ENCODE measurements around the gene RPS6KA5.
"Not testable (repeated sequence)": the region's sequence is repeated elsewhere in the genome, so short reads cannot be mapped to it uniquely, and the experiment has no call there.

The RPS6KA5 gene

DNA sequence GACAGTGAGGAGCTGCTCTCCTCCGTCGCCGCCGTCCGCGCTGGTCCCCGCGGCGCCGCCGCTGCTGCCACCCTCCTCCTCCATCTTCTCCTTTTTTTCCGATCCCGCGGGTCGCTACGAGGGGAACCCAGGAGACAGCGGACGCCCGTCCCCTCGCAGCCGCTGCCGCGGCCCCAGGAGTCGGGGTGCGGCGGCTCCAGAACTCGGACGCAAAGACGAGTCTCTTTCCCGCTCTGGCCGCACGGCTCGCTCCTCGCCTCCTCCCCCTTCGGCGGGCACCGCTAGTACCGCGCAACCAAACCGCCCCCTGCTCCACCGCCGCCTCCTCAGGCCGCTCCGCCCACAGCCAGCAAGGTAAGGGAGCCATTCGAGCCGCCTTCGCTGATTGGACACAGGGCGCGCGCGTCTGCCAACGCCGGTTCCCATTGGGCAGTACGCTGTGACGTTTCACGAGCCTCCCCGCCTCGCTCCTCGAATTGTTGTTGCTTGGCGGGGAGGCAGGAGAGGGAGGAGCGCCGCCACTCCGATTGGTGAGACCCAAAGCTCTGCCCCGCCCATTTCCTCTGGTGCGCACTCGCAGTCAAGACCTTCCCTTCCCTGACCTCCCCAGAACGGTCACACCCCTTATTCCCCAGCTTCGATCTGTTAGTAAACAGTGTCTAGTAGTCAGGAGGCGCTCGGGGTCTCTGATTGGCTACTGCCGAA lies at the start of gene RPS6KA5:
Gene RPS6KA5, minus strand, starts transcription at position 291 of the 705 bp plus-strand sequence. Its CDS starts 207 bp downstream, at position 84.
- Histone ChIP-seq H3K36me3 (ENCODE audit: insufficient read depth, low read length) (no peaks in the 10 kb centered on the region), H3K27me3 (ENCODE audit: control insufficient read depth in 1 of 2, insufficient read depth in 2 of 2, low read length in 2 of 2) (no peaks in the 10 kb centered on the region), H3K4me1 (ENCODE audit: insufficient read depth, low read length) (peaks cover 46% of the 10 kb centered on the region), H3K9me3 (ENCODE audit: low read length) (no peaks in the 10 kb centered on the region), H3K9ac (ENCODE audit: low read length) (peak within 1 kb of the TSS; percentile 82), H3K4me3 (ENCODE audit: low read depth in 1 of 2, low read length in 2 of 2) (peak within 1 kb of the TSS; percentile 59 to 93), H3K27ac (ENCODE audit: low read depth, low read length) (peak within 1 kb of the TSS; percentile 86)

DNA sequence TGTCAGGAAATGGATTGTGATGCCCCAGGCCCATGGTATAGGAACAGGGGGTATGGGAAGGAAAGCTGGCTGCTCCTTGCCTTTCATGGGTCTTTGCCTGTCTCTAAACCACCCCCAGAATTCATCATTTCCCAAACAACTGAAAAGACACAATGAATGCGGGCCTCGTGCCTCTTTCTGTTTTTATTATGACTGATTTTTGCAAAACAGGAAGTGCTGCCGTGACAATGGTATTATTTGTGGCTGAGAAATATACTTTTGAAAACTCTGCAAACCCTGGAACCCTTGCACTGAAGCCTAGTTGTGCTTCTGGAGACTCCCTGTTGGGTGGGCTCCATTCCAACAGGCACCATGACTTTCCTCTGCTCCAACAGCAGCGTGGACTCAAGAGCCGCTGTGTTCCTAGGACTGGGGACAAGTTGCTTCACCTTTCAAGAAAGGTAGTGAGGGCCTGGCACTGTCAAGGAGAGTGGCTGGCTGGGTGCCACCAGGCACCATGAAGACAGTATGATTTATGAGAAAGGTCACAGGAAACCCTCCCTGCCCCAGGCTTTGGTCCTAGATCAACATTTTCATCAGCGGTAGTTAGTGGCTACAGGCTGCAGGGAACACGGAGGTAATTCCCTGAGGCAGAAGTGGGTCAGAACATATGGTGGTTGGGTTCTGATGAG lies 48.6 kb upstream of the RPS6KA5 start:
- Histone ChIP-seq H3K27ac (ENCODE audit: low read depth, low read length) (peak overlapping the region; percentile 89), H3K9me3 (ENCODE audit: low read length) (no peaks in the 10 kb centered on the region), H3K9ac (ENCODE audit: low read length) (no peak overlapping the region), H3K36me3 (ENCODE audit: insufficient read depth, low read length) (no peaks in the 10 kb centered on the region), H3K4me1 (ENCODE audit: insufficient read depth, low read length) (peaks cover 53% of the 10 kb centered on the region), H3K27me3 (ENCODE audit: control insufficient read depth in 1 of 2, insufficient read depth in 2 of 2, low read length in 2 of 2) (no peaks in the 10 kb centered on the region), H3K4me3 (ENCODE audit: low read depth in 1 of 2, low read length in 2 of 2) (no peak overlapping the region)

DNA sequence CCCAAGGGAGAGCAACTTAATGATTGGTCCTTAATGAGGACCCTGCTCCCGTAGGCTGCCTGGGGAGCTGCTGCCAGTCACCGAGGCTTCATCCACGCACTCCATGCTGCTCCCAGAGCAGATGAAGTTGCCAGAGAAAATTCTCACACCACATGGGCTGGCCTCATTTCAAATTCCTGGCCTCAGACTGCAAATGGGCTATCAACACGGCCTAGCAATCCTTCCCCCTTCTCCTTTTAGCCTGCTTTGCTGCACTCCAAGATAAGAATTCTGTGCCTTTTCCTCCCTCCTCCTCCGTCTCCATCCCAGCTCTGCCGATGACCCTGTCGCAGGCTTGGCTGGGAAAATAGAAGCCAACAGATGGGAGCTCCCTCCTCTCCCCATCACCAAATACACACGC lies 42.7 kb upstream of the RPS6KA5 start:
- Histone ChIP-seq H3K9me3 (ENCODE audit: low read length) (no peaks in the 10 kb centered on the region), H3K4me1 (ENCODE audit: insufficient read depth, low read length) (peaks cover 20% of the 10 kb centered on the region), H3K9ac (ENCODE audit: low read length) (no peak overlapping the region), H3K27ac (ENCODE audit: low read depth, low read length) (no peak overlapping the region), H3K4me3 (ENCODE audit: low read depth in 1 of 2, low read length in 2 of 2) (no peak overlapping the region), H3K36me3 (ENCODE audit: insufficient read depth, low read length) (no peaks in the 10 kb centered on the region), H3K27me3 (ENCODE audit: control insufficient read depth in 1 of 2, insufficient read depth in 2 of 2, low read length in 2 of 2) (no peaks in the 10 kb centered on the region)

DNA sequence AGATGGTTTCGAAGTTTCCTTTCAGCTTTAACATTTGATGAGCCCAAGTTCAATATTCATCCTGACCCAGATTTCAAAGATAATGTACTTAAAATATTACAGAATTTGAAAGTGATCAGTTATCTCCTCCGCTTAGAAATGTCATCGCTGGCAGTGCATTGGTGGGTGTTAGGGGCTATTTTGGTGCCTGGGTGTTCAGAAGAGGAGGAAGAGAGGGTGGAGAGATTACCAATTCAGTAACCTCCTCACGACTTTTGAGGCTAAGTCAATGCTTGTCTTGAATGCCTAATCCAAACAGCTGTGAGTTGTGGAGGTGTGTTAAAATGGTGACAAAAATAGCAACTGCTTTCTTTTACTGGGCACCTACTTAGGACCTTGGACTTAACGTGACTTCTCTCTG lies 39.7 kb upstream of the RPS6KA5 start:
- no peaks in the 10 kb centered on the region for H3K9me3 ChIP-seq (ENCODE audit: low read length)
- no peak overlapping the region for H3K27ac ChIP-seq (ENCODE audit: low read depth, low read length)
- H3K27me3 ChIP-seq (ENCODE audit: control insufficient read depth in 1 of 2, insufficient read depth in 2 of 2, low read length in 2 of 2): no peaks in the 10 kb centered on the region
- H3K9ac ChIP-seq (ENCODE audit: low read length): no peak overlapping the region
- H3K36me3 ChIP-seq (ENCODE audit: insufficient read depth, low read length): no peaks in the 10 kb centered on the region
- no peak overlapping the region for H3K4me3 ChIP-seq (ENCODE audit: low read depth in 1 of 2, low read length in 2 of 2)
- H3K4me1 ChIP-seq (ENCODE audit: insufficient read depth, low read length): no peaks in the 10 kb centered on the region

DNA sequence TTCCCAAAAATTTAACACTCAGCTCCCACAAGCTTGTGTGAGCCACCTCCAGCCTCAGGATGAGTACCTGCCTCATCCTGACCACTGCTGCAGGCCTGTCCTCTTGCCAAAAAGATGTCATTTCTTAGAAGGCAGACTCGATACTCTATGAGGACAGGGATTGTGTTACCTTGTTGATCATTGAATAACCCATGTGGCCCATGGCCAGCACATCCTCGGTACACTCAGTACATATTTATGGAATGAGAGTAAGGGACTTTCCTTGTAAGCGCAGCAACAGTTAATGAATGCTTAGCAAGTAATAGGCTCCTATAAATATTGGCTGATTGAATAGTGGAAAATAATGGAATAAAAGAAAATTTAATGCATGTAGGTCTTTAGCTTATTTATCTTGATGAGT lies 38.1 kb upstream of the RPS6KA5 start:
- no peak overlapping the region for H3K27ac ChIP-seq (ENCODE audit: low read depth, low read length)
- H3K4me3 ChIP-seq (ENCODE audit: low read depth in 1 of 2, low read length in 2 of 2): no peak overlapping the region

DNA sequence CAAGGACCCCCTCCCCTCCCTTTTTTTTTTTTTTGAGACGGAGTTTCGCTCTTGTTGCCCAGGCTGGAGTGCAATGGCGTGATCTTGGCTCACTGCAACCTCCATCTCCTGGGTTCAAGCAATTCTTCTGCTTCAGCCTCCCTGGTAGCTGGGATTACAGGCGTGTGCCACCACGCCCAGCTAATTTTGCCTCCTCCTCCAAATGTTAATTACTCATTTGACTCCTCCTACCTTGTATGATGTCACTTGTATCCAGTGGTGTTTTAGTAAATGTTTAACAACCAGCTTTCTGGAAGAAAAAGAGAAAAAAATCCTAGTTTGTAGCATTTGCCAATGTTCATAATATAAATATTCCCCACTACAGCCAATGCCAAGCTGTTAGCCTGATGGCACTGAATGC lies 37.2 kb upstream of the RPS6KA5 start:
- not testable (repeated sequence) for H3K4me3 ChIP-seq (ENCODE audit: low read depth in 1 of 2, low read length in 2 of 2); H3K27me3 ChIP-seq (ENCODE audit: control insufficient read depth in 1 of 2, insufficient read depth in 2 of 2, low read length in 2 of 2); H3K9ac ChIP-seq (ENCODE audit: low read length); H3K27ac ChIP-seq (ENCODE audit: low read depth, low read length); H3K9me3 ChIP-seq (ENCODE audit: low read length); H3K4me1 ChIP-seq (ENCODE audit: insufficient read depth, low read length); H3K36me3 ChIP-seq (ENCODE audit: insufficient read depth, low read length)

More for the DNA sequence above, 38.1 kb upstream of the RPS6KA5 start:
- no peaks in the 10 kb centered on the region for H3K27me3 ChIP-seq (ENCODE audit: control insufficient read depth in 1 of 2, insufficient read depth in 2 of 2, low read length in 2 of 2)
- no peaks in the 10 kb centered on the region for H3K4me1 ChIP-seq (ENCODE audit: insufficient read depth, low read length)
- H3K9ac ChIP-seq (ENCODE audit: low read length): no peak overlapping the region
- H3K9me3 ChIP-seq (ENCODE audit: low read length): no peaks in the 10 kb centered on the region
- no peaks in the 10 kb centered on the region for H3K36me3 ChIP-seq (ENCODE audit: insufficient read depth, low read length)

DNA sequence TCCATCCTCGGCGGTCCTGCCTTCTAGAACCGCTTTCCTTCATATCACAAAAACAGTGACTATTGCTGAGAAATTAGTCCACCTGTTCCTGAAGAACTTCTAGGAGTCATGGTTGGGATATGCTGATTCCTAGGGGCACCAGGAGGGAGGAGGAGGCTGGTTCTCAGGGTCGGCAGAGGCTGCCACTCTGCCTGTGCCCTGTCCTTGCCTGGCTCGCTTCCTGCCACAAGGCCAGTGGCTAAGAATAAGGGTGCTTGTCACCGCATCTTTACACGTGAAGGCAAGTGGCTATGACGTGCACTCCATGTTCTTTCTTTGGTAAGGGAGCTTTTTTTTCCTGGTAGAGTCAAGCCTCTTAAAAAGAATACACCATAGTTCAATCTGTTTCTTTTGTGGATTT lies 34.7 kb upstream of the RPS6KA5 start:
- Histone ChIP-seq H3K4me1 (ENCODE audit: insufficient read depth, low read length) (no peaks in the 10 kb centered on the region), H3K27me3 (ENCODE audit: control insufficient read depth in 1 of 2, insufficient read depth in 2 of 2, low read length in 2 of 2) (no peaks in the 10 kb centered on the region), H3K27ac (ENCODE audit: low read depth, low read length) (no peak overlapping the region), H3K9me3 (ENCODE audit: low read length) (no peaks in the 10 kb centered on the region), H3K36me3 (ENCODE audit: insufficient read depth, low read length) (no peaks in the 10 kb centered on the region), H3K4me3 (ENCODE audit: low read depth in 1 of 2, low read length in 2 of 2) (no peak overlapping the region), H3K9ac (ENCODE audit: low read length) (no peak overlapping the region)

DNA sequence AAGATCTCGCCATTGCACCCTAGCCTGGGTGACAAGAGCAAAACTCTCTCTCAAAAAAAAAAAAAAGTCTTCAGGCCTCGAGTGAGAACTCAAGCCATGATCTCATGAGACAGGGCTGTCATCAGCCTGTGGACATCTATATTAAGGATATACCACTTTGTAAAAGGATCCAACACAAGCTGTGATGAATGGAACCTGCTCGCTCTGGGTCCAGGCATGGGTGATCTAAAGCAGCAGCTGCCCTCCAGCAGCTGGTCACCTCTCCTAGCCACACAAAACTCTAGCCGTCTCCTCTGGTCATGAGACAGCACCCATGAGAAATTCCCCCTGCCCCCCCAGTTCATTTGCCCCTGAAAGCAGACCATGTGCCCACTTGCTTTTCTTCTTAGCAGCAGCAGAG lies 34.3 kb upstream of the RPS6KA5 start:
- no peaks in the 10 kb centered on the region for H3K27me3 ChIP-seq (ENCODE audit: control insufficient read depth in 1 of 2, insufficient read depth in 2 of 2, low read length in 2 of 2)
- no peak overlapping the region for H3K27ac ChIP-seq (ENCODE audit: low read depth, low read length)
- H3K9me3 ChIP-seq (ENCODE audit: low read length): no peaks in the 10 kb centered on the region
- H3K4me1 ChIP-seq (ENCODE audit: insufficient read depth, low read length): no peaks in the 10 kb centered on the region
- no peak overlapping the region for H3K4me3 ChIP-seq (ENCODE audit: low read depth in 1 of 2, low read length in 2 of 2)
- no peak overlapping the region for H3K9ac ChIP-seq (ENCODE audit: low read length)
- H3K36me3 ChIP-seq (ENCODE audit: insufficient read depth, low read length): no peaks in the 10 kb centered on the region

DNA sequence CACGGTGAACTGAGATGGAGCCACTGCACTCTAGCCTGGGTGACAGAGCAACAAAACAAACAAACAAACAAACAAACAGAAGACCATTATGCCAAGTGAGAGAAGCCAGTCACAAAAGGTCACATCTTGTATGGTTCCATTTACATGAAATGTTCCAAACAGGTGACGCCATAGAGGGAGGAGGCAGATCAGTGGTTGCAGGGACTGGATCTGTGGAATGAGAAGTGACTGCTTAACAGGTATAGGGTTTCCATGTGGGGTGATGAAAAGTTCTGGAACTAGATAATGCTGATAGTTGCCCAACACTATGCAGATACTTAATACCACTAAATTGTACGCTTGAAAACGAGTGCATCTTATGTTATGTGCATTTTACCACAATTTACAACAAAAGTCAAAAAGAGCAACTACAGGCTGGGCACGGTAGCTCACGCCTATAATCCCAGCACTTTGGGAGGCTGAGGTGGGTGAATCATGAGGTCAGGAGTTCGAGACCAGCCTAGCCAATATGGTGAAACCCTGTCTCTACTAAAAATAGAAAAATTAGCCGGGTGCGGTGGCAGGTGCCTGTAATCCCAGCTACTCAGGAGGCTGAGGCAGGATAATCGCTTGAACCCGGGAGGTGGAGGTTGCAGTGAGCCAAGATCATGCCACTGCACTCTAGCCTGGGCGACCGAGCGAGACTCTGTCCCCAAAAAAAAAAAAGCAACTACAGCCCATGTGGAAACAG lies 33.5 kb upstream of the RPS6KA5 start:
- not testable (repeated sequence) for H3K36me3 ChIP-seq (ENCODE audit: insufficient read depth, low read length); H3K9me3 ChIP-seq (ENCODE audit: low read length); H3K27ac ChIP-seq (ENCODE audit: low read depth, low read length)

DNA sequence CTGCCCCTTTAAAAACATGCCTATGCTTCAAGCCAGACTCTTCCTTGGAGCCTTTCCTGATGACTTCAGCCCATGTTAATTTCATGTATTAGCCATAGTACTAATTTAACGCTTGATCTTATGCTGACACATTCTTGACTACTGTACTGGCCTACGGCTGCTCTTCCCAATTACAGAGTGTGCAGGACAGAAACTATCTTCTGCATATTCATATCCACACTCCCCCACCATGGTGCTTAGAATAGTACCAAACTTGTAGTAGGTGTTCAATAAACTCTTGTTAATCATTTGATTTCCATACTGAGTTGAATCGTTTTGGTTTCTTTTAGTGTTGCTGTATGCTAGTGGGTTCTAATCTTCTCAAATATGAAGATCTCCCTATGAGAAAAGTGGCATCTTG lies 31.6 kb upstream of the RPS6KA5 start:
- Histone ChIP-seq H3K9ac (ENCODE audit: low read length) (no peak overlapping the region), H3K36me3 (ENCODE audit: insufficient read depth, low read length) (no peaks in the 10 kb centered on the region), H3K4me3 (ENCODE audit: low read depth in 1 of 2, low read length in 2 of 2) (no peak overlapping the region), H3K9me3 (ENCODE audit: low read length) (no peaks in the 10 kb centered on the region), H3K4me1 (ENCODE audit: insufficient read depth, low read length) (peaks cover 21% of the 10 kb centered on the region), H3K27ac (ENCODE audit: low read depth, low read length) (no peak overlapping the region), H3K27me3 (ENCODE audit: control insufficient read depth in 1 of 2, insufficient read depth in 2 of 2, low read length in 2 of 2) (no peaks in the 10 kb centered on the region)

More for the DNA sequence above, 33.5 kb upstream of the RPS6KA5 start:
- not testable (repeated sequence) for H3K4me3 ChIP-seq (ENCODE audit: low read depth in 1 of 2, low read length in 2 of 2); H3K4me1 ChIP-seq (ENCODE audit: insufficient read depth, low read length); H3K9ac ChIP-seq (ENCODE audit: low read length); H3K27me3 ChIP-seq (ENCODE audit: control insufficient read depth in 1 of 2, insufficient read depth in 2 of 2, low read length in 2 of 2)

DNA sequence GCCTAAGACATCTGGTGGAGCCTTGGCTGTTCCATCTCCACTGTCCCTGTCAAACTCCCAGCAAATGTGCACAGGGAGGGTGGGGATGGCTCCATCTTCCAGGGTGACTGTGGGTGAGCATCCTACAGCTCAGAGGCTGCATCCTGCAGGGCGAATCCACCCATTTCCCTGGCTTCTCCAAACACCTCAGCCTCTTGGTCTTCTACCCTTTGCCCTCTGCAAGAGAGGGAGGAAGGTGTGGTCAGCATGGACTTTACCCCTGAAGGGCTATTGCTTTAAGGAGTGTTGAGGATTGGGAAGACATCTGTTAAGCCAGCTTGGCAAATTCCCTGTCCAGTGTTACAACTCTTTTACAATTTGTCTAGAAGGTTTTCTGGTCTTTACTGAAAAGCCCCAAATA lies 30.3 kb upstream of the RPS6KA5 start:
- H3K27ac ChIP-seq (ENCODE audit: low read depth, low read length): no peak overlapping the region
- no peak overlapping the region for H3K9ac ChIP-seq (ENCODE audit: low read length)
- H3K4me3 ChIP-seq (ENCODE audit: low read depth in 1 of 2, low read length in 2 of 2): no peak overlapping the region
- H3K27me3 ChIP-seq (ENCODE audit: control insufficient read depth in 1 of 2, insufficient read depth in 2 of 2, low read length in 2 of 2): no peaks in the 10 kb centered on the region
- H3K36me3 ChIP-seq (ENCODE audit: insufficient read depth, low read length): no peaks in the 10 kb centered on the region
- peaks cover 21% of the 10 kb centered on the region for H3K4me1 ChIP-seq (ENCODE audit: insufficient read depth, low read length)
- H3K9me3 ChIP-seq (ENCODE audit: low read length): no peaks in the 10 kb centered on the region
